ENCODE data around the gene CRTC2.

GRCh38 chr1:153970346-153970745, 11.9 kb upstream of the CRTC2 start:
- TF ChIP-seq SP1 (CRISPR knock-in tag; IDR thresholded peaks at IDR 0.05) (no peak), ZNF124 (CRISPR knock-in tag; IDR thresholded peaks at IDR 0.05) (no peak), MECOM (CRISPR knock-in tag; IDR thresholded peaks at IDR 0.05) (no peak), E2F8 (IDR thresholded peaks at IDR 0.05; ENCODE audit: low read depth, partially characterized antibody) (no peak)

All from K562 (cell line).